Stimulated activated CD4-positive, alpha-beta T cell treated with anti-CD3 and anti-CD28 coated beads, Interleukin-15, amount 100 ng/mL, for 1 hour (primary cell): ENCODE results near the gene DENND1C.
A peak's percentile ranks its signal among the peaks of the same experiment; 100 is the strongest.
"Not testable (repeated sequence)": the region's sequence is repeated elsewhere in the genome, so short reads cannot be mapped to it uniquely, and the experiment has no call there.

Source experiments
- DNase-seq, 2 donors: peaks; one replicate each; pipeline ENCODE4 v3.0.0-alpha.2; 2020; ENCODE audit warnings: low read depth in 1 of 2, low spot score in 1 of 2

DENND1C gene

GRCh38 chr19:6508028-6508771 is 26.6 kb upstream of the DENND1C start:
- DNase-seq, result not testable (repeated sequence)

DNA sequence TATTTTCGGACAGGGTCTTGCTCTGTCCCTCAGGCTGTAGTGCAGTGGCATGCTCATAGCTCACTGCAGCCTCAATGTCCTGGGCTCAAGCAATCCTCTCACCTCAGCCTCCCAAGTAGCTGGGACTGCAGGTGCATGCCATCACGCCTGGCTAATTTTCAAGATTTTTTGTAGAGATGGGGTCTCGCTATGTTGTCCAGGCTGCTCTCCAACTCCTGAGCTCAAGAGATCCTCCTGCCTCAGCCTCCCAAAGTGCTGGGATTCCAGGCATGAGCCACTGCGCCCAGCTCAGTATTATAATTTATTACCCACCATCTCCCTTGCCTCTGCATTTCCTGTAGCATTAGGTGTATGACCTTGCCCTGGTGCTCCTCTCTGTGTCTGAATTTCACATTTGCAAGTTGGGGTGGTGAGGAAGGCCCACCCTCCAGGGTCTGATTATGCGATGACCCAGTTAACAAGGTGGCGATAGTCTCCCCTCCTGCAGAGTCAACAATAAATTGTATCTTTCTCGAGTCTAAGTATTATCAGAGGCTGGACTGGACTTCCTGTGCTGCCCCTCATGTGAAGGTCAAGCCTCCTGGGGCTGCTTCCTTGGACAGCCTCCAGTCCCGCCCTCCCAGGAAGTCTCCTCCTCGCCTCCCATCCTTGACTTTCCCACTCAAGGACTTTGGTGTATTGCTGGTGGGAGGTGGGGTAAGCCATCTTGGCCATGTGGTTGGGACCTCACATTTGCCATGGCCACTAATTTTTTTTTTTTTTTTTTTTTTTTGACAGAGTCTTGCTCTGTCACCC is 22.0 kb upstream of the DENND1C start:
- DNase-seq, result no peak

DNA sequence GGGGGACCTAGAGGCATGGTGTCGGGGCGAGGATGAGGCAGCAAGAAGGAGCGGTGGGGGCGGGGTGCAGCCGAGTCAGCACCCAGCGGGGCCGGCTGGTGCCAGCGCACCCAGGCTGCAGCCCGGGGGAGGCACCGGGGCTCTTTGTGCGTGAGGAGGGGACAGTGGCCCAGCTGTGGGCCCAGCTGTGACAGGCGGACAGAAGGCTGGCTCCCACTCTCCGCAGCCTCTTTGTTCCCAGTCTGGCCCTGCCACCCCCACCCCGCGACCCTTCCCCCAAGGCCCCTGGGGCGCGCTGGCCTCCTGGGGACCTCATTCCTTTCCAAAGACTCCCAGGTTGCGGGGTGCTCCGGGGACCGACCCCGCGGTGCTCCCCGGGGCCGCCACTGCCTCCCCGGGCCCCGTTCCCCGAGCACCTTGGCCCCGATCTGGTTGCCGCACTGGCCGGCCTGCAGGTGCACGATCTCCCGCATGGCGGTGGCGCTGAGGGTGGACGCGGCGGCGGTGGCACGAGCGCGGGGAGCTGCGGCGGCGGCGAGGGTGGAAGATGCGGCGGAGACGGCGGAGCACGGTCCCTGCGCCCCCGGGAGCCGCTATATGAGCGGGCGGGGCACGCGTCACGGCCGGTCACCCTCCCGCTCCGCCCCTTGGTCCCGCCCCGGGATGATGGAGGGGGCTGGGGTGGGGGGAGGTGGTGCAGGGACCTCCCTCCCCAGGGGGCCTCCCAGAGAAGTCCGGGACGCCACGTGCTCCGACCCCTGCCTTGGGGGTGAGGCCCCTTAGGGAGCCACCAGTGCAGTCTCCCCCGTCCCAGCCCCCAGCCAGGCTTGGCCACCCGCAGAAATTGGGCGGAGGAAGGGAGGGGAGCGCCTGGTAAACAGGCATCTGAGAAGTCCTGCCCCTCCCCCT is 20.4 kb upstream of the DENND1C start, which contains the start of gene TUBB4A:
TUBB4A (minus strand) TSS at position 570 of the 909 bp plus-strand sequence; CDS start at position 473, 97 bp downstream.
- peak in 1 of 2 donors; percentile 38 for DNase-seq

DNA sequence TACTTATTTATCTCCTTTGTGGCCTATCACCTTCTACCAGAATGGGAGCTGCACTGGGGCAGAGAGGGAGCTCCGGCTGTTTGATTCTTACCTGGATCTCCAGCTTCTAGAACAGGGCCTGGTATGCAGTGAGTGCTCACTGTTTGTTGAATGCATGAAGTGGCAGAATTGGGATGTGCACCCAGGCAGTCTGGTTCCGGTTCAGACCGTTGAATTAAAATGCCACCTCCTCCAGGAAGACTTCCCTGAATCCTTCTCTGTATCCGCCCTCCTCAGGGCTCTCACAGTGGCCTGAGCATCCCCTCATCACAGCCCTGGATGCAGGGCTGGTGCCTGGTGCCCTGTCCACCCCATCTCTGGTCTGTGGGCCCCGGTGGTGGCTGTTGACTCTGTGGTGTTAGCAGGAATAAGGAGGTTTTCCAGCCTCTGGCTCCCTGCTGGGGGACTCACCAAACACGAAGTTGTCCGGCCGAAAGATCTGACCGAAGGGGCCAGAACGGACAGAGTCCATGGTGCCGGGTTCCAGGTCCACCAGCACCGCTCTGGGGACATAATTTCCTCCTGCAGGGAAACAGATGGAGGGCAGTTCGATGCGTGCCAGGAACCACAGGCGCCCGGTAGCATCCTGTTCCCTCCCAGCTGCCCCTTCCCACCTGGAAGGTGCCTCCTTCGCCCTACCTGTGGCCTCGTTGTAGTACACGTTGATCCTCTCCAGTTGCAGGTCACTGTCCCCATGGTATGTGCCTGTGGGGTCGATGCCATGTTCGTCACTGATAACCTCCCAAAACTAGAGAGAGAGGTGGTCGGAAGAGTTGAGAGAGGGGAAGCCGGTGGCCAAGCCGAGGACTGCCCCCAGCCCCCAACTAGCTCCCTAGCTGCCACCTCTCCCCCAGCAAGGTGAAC is 19.5 kb upstream of the DENND1C start:
- no peak for DNase-seq

DNA sequence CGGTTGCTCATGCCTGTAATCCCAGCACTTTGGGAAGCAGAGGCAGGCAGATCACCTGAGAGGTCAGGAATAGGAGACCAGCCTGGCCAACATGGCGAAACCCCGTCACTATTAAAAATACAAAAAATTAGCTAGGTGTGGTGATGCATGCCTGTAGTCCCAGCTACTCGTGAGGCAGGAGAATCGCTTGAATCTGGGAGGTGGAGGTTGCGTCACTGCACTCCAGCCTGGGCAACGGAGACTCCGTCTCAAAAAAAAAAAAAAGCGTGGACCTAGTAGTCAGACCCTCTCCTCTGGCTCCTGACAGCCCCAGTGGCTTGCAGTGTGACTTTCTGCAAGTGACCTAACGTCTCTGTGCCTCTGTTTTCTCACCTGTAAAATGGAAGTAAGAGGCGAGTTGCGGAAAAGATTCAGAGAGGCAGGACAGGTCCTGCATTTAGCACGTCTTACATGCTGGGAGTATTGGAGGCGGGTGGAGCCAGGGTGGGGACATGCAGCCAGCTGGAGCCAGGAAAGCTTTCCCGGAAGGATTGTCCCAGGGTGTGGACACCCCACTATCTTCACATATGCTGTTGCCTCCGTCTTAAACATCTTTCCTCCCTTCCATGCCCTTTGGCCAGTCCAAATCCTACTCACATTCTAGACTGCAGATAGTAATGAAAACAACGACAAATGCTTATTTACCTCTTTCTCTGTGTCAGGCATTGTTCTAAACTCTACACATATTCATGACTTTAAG is 17.6 kb upstream of the DENND1C start:
- DNase-seq, result no peak

DNA sequence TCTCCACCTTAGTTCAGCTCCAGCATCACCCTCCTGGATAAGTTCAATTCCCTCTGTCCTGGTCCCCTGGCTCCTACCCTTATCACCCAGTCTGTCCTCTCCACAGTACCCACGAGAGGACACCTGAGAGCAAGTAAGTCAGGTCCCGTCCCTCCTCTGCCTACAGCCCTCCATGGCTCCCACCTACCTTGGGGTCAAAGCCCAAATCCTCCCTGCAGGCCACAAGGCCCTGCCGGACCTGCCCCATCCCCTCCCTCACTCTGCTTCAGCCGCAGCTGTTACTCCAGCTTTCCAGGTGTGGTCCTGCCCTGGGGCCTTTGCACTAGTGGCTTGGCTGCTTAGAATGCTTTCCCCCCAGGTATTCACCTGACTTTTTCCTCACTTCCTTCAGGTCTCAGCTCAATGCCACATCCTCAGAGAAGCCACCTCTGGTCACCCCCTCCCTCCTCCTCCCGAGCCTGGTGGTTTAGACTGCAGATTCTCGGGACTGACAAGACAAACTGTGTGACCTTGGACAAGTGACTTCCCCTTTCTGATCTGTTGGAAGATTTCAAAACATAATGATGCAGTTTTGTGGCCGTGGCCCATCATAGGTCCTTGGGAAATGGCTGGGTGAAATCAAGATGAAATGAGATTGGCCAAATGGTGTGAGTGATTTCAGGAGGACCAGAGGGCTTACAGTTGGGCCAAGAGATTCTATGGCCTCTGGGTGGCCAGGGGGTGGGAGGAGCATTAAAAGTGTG is 16.9 kb upstream of the DENND1C start:
- no peak for DNase-seq

DNA sequence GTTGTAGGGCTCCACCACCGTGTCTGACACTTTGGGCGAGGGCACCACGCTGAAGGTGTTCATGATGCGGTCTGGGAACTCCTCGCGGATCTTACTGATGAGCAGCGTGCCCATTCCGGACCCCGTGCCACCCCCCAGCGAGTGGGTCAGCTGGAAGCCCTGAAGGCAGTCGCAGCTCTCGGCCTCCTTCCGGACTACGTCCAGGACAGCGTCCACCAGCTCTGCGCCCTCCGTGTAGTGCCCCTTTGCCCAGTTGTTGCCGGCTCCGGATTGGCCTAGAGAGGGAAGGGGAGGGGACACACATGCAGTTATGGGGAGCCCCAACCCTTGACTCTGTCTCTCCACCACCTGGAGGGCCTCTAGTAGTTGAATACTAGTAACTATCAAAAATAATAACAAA is 14.4 kb upstream of the DENND1C start:
- DNase-seq, result no peak

GRCh38 chr19:6494438-6495036 is 12.9 kb upstream of the DENND1C start:
- DNase-seq, result no peak

DNA sequence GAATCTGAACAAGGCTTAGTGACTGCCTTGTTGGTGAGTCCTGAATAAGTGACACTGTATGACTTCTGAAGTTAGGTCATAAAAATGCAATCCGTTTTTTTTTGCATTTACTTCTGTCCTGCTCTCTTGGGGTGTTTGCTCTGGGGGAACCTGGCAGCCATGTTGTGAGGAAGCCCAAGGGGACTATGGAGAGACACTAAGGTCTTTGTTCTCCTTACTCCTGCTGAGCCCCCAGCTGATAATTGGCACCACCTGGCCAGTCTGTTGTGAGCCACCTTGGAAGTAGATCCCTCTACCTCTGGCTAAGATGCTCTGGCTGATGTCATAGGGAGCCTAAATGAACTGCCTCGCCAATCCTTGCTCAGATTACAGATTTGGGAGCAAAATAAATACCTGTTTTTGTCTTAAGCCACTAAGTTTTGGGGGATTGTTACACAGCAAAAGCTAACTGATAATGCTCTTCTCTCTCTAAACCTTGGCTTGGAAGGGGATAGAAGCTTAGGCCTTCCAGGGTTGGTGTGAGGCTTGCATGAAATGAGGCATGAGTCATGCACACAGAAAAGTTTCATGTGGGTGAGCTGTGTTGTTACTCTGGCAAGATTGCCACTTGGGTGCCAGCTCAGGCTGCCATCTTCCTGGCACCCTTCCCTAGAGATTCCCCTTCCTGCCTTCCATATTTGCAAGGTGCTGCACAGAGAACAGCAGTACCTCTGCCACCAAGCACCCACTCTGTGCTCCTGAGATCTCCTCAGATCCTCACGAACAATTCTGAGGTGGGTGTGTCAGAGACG is 10.4 kb upstream of the DENND1C start:
- DNase-seq, result no peak

GRCh38 chr19:6490134-6490533 is 8.5 kb upstream of the DENND1C start:
- no peak for DNase-seq

DNA sequence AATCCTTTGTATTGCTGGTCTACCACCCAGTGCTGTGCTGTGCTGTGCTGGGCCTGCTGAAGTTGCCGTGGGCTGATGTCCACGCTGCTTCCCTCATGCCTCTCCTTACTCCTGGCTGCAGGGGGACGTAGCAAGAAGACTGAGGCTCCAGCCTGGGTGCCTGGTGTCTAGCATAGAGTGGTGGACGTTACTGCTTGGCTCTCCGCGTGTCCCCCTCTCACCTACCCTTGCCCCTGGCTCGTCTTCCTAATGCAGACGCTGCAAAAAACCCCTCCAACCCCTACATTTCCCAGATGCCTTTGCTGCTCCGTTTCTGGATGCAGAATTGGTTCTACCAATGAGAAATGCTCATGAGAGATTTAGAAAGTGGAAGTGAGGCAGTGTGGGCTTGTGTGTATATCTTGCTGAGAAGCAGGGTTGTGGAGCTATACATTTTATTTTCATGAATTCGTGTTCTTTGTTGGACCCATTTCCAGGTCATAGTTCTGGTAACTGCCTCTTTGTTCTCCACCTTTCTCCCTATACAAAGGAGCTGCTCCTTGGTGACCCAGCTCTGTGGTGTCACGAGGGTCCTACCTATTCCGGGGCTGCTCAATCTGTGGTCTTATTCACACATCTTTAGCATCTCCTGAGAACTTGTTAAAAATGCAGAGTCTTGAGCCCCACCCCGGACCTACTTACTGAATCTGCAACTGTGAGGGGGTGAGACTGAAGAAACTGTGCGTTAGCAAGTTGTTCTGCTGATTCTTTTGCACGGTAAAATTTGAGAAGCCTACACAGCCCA is 7.9 kb upstream of the DENND1C start:
- DNase-seq, result no peak

DNA sequence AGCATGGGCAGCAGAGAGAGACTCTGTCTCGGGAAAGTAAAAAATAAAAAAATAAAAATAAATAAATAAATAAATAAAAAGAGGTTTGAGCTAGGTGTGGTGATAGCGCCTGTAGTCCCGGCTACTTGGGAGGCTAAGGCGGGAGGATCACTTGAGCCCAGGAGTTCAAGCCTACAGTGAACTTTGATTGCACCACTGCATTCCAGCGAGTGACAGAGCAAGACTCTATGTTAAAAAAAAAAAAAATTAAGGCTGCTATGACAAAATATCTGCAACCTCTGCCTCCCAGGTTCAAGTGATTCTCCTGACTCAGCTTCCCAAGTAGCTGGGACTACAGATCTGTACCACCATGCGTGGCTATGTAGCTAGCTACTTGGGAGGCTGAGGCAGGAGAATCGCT is 3.2 kb upstream of the DENND1C start:
- no peak for DNase-seq

DNA sequence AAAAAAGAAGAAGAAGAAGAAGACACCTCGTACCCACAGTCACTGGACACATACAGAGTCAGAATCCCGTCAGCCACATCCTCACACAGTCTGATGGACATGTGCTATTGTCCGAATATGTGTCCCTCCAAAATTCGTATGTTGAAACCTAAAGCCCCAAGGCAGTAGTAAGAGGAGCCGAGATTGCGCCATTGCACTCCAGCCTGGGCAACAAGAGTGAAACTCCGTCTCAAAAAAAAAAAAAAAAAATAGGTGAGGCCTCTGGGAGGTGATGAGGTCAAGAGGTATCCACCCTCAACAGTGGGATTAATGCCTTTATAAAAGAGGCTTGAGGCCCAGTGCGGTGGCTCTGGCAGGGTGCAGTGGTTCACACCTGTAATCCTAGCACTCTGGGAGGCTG is 2.6 kb upstream of the DENND1C start:
- no peak for DNase-seq

GRCh38 chr19:6483235-6483634 is 1.6 kb upstream of the DENND1C start:
- DNase-seq, result no peak

- no peak for DNase-seq
Measured at GRCh38 chr19:6482343-6482686, 728 bp upstream of the DENND1C start.

DNA sequence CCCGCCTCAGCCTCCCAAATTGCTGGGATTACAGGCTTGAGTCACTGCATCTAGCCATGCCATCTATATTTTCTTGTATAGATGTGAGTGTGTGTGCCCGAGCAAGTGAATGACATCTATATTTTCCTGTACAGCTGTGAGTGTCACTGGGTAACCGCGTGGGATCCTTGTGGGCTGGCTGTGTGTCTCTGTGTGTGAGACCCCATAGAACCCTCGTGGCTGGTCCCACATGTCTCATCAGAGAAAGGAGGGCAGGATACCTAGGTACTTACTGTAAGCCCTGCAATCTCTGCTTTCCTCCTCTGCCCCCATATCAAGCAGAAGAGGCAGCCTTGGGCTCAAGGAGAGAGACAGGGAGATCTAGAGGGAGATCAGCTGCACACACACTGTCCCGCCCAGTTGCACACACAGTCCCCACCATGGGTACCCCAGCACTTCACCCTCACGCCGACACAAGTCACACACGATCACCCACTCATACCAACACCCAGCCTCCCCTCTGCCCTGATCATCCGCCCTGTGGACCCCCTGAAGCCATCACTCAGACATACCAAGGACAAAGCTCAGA is 655 bp downstream of the DENND1C start:
- DNase-seq, result no peak
